ENCODE results near the gene PPP3CA. TPM values are rescaled to one million over a fixed set of nuclear protein-coding genes. Genes with fewer than 3 reads are reported as not detected.

Gene PPP3CA
- total and polyA plus RNA-seq, 2 of the 8 experiments (the other 6 are each of a cell fraction or from before 2014, with no cell fraction given), result 7.9 to 35.0 TPM

- no peak for TF ChIP-seq CHD7 (IDR thresholded peaks at IDR 0.05; ENCODE audit: insufficient replicate concordance, low read length)
- no peak for TF ChIP-seq RBBP5 (IDR thresholded peaks at IDR 0.05; ENCODE audit: borderline replicate concordance, low read depth, low read length)
- TF ChIP-seq KDM5A (IDR thresholded peaks at IDR 0.05; ENCODE audit: low read length), result no peak
Observed at GRCh38 chr4:101355767-101356702, 8.7 kb upstream of the PPP3CA start (continued).

Data from H1 (cell line).